ENCODE measurements around the gene SDF2L1.
A peak's percentile ranks its signal among the peaks of the same experiment; 100 is the strongest.

Gene SDF2L1

DNA sequence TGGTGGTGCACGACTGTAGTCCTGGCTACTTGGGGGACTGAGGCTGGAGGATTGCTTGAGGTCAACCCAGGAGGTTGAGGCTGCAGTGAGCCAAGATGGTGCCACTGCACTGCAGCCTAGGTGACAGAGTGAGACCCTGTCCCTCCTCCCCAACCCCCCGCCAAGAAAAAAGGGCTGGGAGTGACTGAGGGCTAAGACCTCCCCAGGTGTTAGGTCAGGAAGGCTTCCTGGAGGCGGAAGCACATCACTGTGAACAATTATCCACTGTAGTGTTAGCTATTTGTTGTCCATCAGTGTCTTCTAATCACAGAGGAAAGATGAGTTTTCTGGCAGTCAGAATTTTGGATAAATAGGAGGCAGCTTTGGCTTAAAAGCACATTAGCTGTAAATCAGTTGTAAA lies 21.1 kb upstream of the SDF2L1 start:
- DNase-seq (ENCODE audit: low read depth in 2 of 3, low spot score in 2 of 3): no peak

DNA sequence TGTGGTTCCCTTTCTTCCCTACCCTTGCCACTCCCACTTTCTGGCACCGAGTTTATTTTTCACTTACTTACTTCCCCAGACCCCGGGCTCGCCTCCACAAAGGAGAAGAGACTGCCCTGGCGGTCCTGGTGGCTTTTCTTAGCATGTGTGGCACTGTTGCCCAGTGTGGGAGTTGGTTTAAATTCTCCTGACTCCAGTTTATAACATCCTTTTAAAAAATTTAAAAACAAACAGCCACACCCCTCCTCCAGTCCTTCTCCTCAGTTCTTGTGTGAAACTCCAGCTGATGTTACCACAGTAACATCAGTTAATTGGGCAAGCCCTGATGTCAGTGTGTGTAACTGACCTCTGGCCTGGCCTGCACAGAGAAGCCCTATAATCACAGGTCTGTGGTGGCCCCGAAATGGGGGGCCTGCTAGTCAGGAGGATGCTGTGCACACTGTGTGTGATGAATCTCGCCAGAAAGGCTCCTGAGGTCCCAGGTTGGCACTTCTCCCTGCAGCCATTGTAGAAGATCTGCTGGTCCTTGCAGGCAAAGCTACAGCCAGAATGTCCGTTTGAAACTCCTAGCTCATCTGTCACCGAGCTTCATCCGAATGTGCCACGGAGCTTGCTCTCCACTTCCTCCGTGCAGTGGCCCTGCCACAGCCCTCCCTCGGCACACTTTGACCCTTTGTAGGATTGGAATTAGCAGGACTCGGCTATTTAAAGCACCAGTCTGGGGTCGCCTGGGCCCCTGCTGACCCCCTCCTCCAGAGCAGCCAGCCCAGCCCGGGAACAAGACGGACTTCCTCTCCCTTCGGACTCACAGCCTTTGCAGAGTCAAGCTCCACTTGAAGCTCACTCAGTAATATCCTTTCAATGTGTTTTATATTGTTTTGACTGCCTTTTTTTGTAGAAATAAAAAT lies 19.8 kb upstream of the SDF2L1 start:
- no peak for DNase-seq (ENCODE audit: low read depth in 2 of 3, low spot score in 2 of 3)

DNA sequence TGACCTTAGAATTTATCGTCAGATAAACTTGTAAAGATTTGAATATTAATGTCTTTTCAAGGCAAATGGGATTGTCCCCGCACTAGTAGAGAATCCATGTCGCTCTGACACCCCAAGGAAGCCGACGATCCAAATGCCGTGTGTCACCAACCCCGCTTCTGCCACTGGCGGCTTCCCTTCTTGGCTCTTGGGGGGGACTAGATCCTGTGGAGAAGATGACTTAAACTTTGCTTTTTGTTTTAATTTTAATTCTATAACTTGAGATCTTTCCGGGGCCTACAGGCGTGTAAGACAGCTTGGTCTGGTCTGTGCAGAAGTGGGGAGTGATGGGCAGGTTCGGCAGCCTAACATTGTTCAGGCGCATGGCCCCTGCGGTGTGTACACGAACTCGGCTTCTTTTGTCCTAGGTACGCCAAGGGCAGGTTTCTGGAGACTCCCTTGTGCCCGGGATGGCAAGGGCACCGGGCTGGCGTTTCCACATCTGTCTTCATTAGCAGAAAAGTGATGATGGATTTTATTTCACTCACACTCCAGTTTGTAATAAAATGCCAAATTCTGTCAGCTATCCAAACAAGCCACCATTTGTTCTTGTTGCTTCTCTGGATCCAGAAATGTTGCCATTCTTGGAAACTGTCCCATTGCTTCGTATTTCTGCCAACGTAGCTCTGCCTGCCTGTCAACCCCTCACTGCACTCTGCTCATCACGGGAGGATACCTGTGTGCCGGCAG lies 19.0 kb upstream of the SDF2L1 start:
- DNase-seq (ENCODE audit: low read depth in 2 of 3, low spot score in 2 of 3): no peak

DNA sequence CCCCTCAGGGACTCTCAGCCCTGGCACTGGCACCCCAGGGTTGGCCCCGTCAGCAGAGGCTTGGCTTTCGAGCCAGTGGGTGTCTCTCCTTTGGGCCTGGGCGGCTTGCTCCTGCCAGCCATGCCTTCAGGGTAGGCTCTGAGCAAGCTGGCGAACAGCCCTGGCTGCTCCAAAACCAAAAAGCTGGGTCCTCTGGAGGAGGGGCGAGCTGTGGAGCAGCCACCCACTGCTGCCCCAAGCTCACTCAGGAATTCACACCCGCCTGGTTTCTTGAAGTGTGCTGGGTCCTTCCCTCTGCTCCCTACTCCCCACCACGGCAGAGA lies 18.5 kb upstream of the SDF2L1 start:
- DNase-seq (ENCODE audit: low read depth in 2 of 3, low spot score in 2 of 3): no peak

DNA sequence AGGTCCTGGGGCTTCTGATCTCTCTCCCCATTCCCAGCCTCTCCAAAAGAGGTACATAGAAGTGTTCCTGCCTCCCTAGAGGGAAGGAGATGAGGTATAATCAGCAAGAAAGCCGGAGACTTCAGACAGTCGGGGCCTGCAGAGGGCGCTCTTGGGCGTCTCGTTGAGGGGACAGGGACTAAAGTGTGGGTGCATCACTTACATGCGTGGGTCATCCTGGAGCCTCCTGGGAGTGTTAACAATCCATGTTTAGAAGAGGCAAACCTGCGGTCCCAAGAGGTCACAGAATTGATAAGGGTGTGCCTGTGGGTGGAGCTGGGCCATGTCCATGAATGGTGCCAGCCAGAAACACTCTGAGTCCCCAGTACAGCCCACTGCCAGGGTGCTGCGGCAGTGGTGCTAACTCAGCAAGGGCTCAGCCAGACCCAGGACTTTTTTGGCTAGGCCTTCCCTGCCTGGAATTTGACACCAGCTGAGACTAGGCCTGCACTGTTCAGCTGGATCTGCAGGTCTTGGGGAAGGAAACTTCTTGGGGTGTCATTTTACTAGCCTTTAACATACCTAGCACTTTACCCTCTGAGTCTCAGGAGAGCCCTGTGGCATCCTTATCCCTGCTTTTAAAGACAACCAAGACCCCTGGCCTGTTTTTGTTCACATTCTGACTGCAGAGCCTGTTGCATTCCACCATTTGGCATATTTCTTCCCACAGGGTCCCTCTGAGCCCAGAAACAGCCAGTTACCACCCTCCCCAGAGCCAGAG lies 17.8 kb upstream of the SDF2L1 start:
- DNase-seq (ENCODE audit: low read depth in 2 of 3, low spot score in 2 of 3): peak in 1 of 3 experiments; percentile 39

DNA sequence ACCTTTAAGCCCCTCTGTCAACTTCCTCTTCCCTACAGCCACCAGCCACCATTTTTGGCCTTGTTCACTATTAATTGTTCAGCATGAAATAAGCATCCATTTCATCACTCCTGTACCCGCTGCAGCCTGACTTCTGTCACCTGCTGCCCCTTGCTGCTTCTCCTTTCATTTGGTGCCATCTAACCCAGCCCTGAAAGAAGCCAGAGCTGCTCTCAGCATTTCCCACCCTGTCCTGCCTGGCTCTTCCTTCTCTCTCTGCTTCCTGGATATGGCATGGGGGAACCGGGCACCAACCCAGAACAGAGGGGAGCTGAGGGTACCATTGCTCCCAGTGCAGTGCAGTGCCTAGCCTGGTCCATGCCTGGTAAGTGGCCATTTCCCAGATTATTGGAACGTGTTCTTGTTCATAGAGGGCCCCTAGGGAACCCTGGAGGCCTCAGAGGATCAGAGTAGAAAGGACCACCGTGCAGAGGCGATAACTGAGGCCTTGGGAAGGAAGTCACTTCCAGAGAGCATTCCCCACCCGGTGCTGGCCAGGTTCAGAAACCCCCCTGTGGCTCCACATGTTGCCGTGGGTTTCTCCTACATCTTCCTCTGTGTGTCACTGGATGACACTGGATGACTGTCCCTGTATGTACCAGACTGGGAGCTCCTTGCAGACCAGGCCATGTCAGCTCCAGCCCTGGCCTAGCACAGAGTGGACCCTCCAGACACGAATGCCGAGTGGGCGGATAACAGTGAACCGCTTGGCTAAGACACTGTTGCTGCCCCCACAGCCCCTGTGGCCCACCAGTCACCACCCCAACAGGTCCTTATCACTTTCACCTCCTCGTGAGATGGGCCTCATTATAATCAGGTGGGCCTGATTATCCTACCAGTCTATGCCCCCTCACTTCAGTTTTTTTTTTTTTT lies 17.0 kb upstream of the SDF2L1 start:
- DNase-seq (ENCODE audit: low read depth in 2 of 3, low spot score in 2 of 3): no peak

DNA sequence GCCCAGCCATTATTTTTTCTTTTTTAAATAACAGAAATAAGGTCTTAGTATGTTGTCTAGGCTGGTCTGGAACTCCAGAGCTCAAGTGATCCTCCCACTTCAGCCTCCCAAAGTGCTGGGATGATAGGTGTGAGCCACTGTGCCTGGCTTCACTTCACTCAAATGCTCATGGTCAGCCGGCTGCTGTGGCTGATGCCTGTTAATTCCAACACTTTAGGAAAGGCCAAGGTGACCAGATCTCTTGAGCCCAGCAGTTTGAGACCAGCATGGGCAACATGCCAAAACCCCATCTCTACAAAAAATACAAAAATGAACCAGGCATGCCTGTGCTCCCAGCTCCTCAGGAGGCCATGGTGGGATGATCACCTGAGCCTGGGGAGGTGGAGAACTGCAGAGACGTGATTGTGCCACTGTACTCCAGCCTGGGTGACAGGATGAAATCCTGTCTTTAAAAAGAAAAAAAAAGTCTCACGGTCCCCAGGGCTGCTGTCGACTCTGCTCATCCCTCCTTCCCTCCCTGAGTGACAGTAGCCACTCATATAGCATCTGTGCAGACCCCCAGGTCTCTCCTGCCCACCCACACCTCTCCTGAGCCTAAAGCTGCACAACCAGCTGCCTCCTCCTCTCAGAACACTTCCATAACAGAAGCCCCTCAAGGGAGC lies 15.9 kb upstream of the SDF2L1 start:
- no peak for DNase-seq (ENCODE audit: low read depth in 2 of 3, low spot score in 2 of 3)

DNA sequence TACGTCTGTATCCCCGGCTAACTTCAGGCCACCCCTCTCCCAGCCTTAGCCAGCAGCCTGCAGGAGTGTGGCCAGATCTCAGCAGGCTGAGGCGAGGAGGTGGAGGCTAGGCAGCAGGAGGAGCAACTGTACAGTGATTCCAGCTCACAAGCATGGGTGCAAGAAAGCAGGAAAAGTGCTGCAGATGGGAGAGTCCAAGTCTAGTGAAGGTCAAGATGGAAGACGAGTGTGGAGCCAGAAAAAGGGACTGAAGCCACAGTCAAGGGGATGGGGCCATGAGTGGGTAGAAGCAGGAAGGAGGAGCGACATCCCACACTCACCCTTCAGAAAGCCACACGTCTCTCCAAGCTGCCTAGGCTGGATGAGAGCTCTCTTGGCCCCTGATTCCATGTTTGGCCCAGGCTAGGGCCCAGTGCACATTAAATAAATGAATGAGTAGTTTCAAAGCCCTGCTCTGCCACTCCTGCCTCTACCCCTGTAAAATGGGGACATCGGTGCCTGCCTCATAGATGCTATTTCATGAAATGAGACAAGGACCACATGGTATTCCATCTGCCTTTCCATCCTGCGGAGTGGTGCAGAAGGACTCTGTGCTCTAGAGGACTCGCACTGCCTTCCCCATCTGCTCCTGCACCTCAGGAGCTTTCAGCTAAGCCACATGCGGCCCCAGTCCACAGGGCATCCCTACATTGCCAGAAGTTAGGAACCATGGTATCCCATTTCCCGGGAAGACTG lies 15.2 kb upstream of the SDF2L1 start:
- DNase-seq (ENCODE audit: low read depth in 2 of 3, low spot score in 2 of 3): no peak

DNA sequence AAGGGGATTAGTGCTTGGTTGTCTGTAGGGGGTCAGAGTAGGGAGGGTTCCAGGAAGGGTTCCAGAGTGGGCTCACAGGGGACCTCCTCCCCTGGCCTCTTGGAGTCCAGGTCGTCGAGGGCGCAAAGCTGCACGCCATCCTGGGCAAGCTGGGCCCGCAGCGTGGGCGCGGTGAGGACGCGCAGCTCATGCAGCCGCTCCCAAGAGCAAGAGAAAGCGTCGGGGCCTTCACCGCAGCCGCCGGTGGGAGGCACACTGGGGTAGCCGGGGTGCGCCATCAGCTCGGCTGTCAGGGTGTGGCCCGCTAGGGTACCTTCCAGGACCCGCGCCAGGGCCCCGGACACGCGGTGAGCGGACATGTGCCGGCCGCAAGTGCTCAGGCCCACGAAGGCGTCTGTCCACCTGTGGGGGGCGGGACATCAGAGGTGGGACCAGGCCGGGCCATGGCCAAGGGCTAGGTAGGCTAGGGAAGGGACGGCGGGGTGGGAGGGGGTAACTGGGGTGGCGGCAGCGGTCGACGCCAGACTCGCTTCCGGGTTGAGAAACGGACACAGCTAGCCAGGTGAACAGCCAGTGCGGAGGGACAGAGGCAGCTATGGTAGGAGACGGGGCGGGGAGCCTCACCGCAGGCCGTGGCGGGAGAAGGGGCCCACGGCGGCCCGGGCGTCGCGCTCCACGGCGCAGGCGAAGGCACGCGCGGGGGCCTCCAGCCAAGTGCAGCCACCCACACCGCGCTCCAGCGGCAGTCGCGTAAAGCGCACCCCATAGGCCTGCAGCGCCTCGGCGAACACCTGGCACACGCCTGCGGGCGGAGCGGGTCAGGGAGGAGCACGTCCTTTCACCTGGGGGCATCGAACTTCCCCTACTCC lies 13.5 kb upstream of the SDF2L1 start:
- DNase-seq (ENCODE audit: low read depth in 2 of 3, low spot score in 2 of 3): no peak

DNA sequence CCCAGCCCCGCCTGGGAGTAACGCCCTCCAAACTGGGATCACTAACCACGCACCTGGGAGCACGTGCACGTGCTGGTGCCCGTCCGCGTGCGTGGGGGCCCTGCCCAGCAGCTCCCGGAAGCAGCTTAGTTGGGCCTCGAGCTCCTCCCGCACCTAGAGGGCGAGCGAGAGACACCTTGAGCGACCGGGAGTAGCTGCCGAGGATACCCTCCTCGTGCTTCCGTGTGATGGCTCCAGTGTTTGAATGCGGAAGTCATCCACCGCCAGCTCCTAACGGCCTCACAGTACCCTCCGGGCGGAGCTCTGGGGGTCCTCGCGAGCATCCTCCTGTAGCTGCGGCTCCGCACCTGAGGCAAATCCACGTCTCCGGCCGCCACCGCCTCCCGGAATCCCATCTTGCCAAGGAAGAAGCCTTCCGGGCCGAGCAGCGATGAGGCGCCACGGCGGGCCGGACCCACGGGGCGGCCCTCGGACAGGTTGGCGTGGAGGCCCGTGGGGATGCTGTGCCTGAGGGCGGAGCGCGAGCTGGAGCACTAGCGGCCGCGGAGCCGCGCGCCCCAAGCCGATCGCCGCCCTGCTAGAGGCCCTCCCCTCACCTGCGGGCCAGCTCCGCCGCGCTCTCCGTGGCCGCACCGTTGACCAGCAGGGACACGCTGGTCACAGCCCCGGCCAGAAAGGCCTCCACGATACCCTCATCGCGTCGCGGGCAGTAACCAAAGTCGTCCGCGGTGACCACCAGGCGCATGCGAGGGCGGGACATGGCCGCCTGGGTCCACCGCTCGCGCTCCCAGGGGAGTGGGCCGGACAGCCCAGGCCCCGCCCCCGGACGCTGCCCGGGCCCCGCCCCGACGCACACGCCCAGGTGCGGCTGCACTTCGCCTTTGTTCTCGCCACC lies 12.6 kb upstream of the SDF2L1 start, which contains the start of gene YDJC:
TSS of gene YDJC (minus strand) at position 768 of the 895 bp plus-strand sequence. CDS start at position 760, 8 bp downstream.
- peak; percentile 88 to 91 (median 89) for DNase-seq (ENCODE audit: low read depth in 2 of 3, low spot score in 2 of 3)

DNA sequence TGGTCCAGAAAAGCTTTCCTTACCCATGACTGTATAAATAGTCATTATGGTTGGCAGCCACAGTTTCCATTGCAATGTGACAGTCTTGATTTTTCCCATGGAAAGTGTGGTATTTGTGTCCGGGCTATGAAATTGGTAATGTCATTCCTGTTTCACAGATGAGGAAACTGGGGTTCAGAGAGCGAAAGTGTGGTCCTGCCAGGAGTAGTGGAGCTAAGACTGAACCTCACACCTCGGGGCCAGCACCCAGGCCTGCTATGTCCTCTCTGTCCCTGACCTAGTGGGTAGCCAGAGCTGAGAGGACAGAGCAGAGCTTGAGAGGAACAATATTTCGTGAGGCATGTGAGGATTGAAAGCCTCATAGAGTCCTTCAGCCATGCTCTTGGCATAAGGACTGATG lies 11.1 kb upstream of the SDF2L1 start:
- DNase-seq (ENCODE audit: low read depth in 2 of 3, low spot score in 2 of 3): no peak

DNA sequence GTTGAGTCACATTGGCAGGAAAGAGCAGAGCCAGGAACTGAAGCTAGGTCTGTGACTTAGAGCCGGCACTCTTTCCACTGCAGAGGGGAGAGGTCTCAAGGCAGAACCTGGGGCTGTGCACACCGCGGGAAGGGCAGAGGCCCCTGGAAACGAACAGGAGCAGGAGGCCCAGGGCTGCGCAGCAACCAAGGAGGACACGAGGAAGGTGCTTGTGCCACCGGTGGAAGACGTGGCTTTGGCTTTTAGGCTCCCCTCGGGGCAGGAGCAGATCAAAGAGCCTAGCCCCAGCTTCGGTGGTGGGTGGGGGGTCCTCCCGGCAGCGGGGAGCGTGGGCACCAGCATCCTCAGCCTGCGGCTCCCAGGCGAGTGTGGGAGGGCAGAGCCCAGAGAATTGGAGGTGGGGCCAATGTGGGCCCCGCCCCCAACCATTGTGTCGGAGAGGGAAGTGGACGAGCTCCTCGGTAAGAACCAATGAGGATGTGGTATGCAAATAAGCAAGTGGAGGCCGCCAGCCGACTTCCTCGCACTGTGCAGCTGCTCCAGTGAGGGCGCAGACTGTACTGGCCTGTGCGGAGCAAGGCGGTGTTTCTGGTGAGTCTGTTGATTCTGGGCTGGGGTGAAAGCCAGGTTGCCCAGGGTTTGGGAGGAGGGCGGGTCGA lies 9.7 kb upstream of the SDF2L1 start, which contains the start of gene CCDC116:
TSS of gene CCDC116 (plus strand) at position 524 of the 659 bp plus-strand sequence. CDS start 422 bp downstream, outside the sequence.
- peak in 1 of 3 experiments; percentile 40 for DNase-seq (ENCODE audit: low read depth in 2 of 3, low spot score in 2 of 3)

DNA sequence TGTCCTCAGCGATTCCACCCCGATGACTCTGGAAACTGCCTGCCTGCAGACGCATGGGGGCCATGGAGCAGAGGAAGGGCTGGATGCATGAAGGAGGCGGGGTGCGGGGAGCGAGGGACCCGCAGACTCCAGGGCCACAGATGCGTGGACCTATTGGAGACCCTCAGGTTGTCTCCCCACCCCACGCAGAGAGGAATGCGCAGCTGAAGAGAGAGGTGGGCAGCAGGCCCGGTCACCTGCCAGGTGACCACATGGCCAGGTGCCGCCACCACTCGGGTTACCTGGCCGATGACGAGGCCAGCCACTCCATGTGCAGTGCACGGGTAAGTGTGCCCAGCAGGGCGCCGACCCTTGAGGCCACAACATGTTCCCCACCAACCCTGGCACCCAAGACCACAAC lies 9.2 kb upstream of the SDF2L1 start:
- DNase-seq (ENCODE audit: low read depth in 2 of 3, low spot score in 2 of 3): no peak

DNA sequence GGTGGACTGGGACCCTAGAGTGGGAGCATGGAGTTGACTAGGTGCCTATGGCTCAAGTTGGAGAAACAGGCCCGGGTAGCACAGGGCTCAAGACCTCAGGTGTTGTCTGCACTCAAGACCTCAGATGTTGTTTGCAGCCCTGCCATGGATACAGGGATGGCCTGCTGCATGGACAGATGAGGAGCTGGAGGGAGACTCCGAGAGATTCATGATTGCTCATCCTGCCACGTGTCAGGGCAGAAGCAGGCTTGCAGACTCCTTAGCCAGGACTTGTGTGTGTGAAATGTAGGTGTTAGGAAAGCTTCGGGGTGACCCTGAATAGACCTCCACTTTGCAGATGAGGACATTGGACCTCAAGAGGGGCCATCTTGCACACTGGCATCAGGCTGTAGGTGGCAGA lies 8.6 kb upstream of the SDF2L1 start:
- no peak for DNase-seq (ENCODE audit: low read depth in 2 of 3, low spot score in 2 of 3)

DNA sequence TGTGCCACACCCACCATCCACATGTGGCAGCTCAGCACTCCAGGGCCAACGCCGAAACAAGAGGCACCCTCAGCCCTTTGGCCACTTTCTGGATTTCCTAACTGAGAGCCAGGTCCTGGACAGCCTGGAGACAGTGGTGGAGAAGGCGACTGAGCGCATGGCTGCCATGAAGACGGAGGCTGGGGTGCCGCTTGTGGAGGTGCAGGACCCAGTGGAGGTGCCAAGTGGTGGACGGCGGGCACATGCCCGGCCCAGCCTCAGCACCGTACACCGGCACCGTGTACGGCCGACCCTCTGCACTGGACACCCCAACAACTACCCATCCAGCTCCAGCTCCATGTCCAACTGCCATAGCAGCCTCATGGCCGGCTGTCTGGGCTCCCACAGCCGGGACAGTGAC lies 8.0 kb upstream of the SDF2L1 start:
- no peak for DNase-seq (ENCODE audit: low read depth in 2 of 3, low spot score in 2 of 3)

DNA sequence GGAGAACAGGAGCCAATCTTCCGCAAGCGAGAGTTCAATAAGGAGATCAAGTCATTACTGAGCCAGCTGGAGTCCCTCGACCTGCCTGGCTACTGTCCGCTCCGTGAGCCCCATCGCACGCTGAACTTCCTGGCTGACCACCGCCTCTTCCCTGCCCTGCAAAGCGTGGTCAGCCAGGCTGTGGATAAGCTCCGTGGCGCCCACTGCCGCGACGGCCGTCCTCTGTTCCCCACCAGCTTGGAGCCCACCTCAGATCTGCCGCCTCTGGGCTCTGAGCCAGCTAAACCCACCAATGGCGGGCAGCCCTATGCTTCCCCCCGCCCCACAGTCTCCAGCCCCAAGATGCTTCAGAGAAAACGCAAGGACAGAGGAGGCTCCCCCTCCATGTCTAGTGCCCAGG lies 7.3 kb upstream of the SDF2L1 start:
- DNase-seq (ENCODE audit: low read depth in 2 of 3, low spot score in 2 of 3): no peak
